AG20443 (cell line): ENCODE results near the gene PTH2.
"Not testable (repeated sequence)": the region's sequence is repeated elsewhere in the genome, so short reads cannot be mapped to it uniquely, and the experiment has no call there.

ENCODE experiments used
- DNase-seq: peaks from one replicate; pipeline ENCODE4 v3.0.0; 2012; ENCODE audit warnings: low spot score, mixed read lengths

PTH2 gene

GRCh38 chr19:49423071-49423984 lies at the start of gene PTH2:
Gene PTH2, minus strand, starts transcription at chr19:49423441. Its CDS starts 102 bp downstream, at chr19:49423339.
- DNase-seq: no peak

GRCh38 chr19:49472936-49473335 lies 49.7 kb upstream of the PTH2 start:
- no peak for DNase-seq

GRCh38 chr19:49470615-49470978 lies 47.4 kb upstream of the PTH2 start:
- DNase-seq: no peak

GRCh38 chr19:49469828-49470614 lies 46.8 kb upstream of the PTH2 start:
- no peak for DNase-seq

- DNase-seq: peak; percentile 75
These were observed 45.7 kb upstream of the PTH2 start for GRCh38 chr19:49468746-49469447.

- DNase-seq: no peak
These were observed 45.0 kb upstream of the PTH2 start for GRCh38 chr19:49468199-49468598.

GRCh38 chr19:49465371-49465770 lies 42.1 kb upstream of the PTH2 start:
- no peak for DNase-seq

GRCh38 chr19:49463960-49464740 lies 40.9 kb upstream of the PTH2 start:
- no peak for DNase-seq

- DNase-seq: no peak
These were observed 39.3 kb upstream of the PTH2 start for GRCh38 chr19:49462492-49462891.

GRCh38 chr19:49461656-49462055 lies 38.4 kb upstream of the PTH2 start:
- no peak for DNase-seq

- DNase-seq: not testable (repeated sequence)
These were observed 37.9 kb upstream of the PTH2 start for GRCh38 chr19:49461130-49461529.

- DNase-seq: no peak
These were observed 36.1 kb upstream of the PTH2 start for GRCh38 chr19:49459388-49459787.

- DNase-seq: no peak
These were observed 35.3 kb upstream of the PTH2 start for GRCh38 chr19:49458567-49458903.

- DNase-seq: no peak
These were observed 33.1 kb upstream of the PTH2 start for GRCh38 chr19:49456326-49456725.

GRCh38 chr19:49455773-49456172 lies 32.5 kb upstream of the PTH2 start:
- no peak for DNase-seq

GRCh38 chr19:49453757-49454240 lies 30.6 kb upstream of the PTH2 start:
- DNase-seq: no peak

- DNase-seq: peak; percentile 97
These were observed 29.9 kb upstream of the PTH2 start, which contains the start of gene ALDH16A1 for GRCh38 chr19:49453013-49453756. Gene ALDH16A1, plus strand, starts transcription at chr19:49453225. Its CDS starts 107 bp downstream, at chr19:49453332.

GRCh38 chr19:49451430-49452181 lies 28.4 kb upstream of the PTH2 start, which contains the start of gene PIH1D1:
Gene PIH1D1, minus strand, starts transcription at chr19:49451814. Its CDS starts 240 bp downstream, at chr19:49451574.
- peak; percentile 92 for DNase-seq

GRCh38 chr19:49450405-49450804 lies 27.2 kb upstream of the PTH2 start:
- DNase-seq: no peak

GRCh38 chr19:49448432-49448786 lies 25.2 kb upstream of the PTH2 start:
- no peak for DNase-seq
